K562 treated with DMSO at 1 percent for 24 hours (cell line): ENCODE measurements around the gene DHX9. TPM values are rescaled to one million over a fixed set of nuclear protein-coding genes. Genes with fewer than 3 reads are reported as not detected.

Source experiments
- total RNA-seq: library from RNA; unstranded; fragments of 300-600 nt; gene quantifications from 2 replicates; pipeline ENCODE4 v1.2.3, GENCODE V29; 2022; ENCODE audit warnings: low read depth; ENCODE audit not compliant: insufficient read depth

DHX9 gene
- 111 and 118 TPM in 2 replicates for total RNA-seq

GRCh38 chr1:182839209-182840066 lies at the start of gene DHX9:
Gene DHX9, plus strand, starts transcription at chr1:182839347. Its CDS starts 3,220 bp downstream, at chr1:182842567.

Other genes starting within 250 kb of the DHX9 start
- 1.7 and 2.0 TPM in 2 replicates for gene RGS16, start 235.0 kb upstream of the DHX9 start, total RNA-seq
- not detected in 2 replicates for gene RGS8, start 154.8 kb upstream of the DHX9 start, total RNA-seq
- gene NPL, start 49.6 kb upstream of the DHX9 start, total RNA-seq, result 29.4 and 29.6 TPM in 2 replicates
- gene SHCBP1L, start 113.8 kb downstream of the DHX9 start, total RNA-seq, result not detected in 2 replicates
- gene LAMC1, start 184.1 kb downstream of the DHX9 start, total RNA-seq, result 0.16 and 0.22 TPM in 2 replicates